ENCODE measurements around the gene ZNF488. TPM values are rescaled to one million over a fixed set of nuclear protein-coding genes. Genes with fewer than 3 reads are reported as not detected.

Gene ZNF488
- total RNA-seq, 5 donors from 2014 or later (not counting 1 experiment from before 2014, with no cell fraction given), result not detected

GRCh38 chr10:47339759-47340607 lies 44.1 kb downstream of the ZNF488 start:
- peaks cover 0 to 12% of the 10 kb centered on the region in 2 experiments for H3K27me3 ChIP-seq (replicated peaks in 1 of 2; ENCODE audit: control insufficient read depth in 2 of 2, extremely low read depth in 1 of 2, insufficient read depth in 2 of 2, low read length in 1 of 2)
- H3K36me3 ChIP-seq (ENCODE audit: control insufficient read depth in 2 of 2, extremely low read depth in 1 of 2, insufficient read depth in 1 of 2, low read length in 1 of 2), result no peaks in the 10 kb centered on the region
- H3K27ac Mint-ChIP-seq, result peak overlapping the region in 1 of 2 donors; percentile 3
- WGBS (ENCODE audit: insufficient coverage), result 72% methylated on average over 11 of the region's 15 CpGs
- H3K4me1 ChIP-seq (ENCODE audit: control insufficient read depth in 1 of 2, extremely low read depth in 1 of 2, insufficient read depth in 2 of 2, low read length in 2 of 2), result no peaks in the 10 kb centered on the region
- peak in 1 of 4 experiments; percentile 37 for ATAC-seq (replicated peaks in 1 of 4)
- no peak overlapping the region for H3K27ac ChIP-seq (ENCODE audit: low read length)
- H3K27me3 Mint-ChIP-seq, result peaks cover 13 to 24% of the 10 kb centered on the region in 2 donors
- H3K4me3 Mint-ChIP-seq, result no peak overlapping the region
- H3K4me3 ChIP-seq (ENCODE audit: control insufficient read depth in 1 of 2, extremely low read depth in 1 of 2, low read length in 1 of 2), result no peak overlapping the region
- DNase-seq, result peak in 1 of 35 experiments; percentile 3
- no peaks in the 10 kb centered on the region for H3K36me3 Mint-ChIP-seq
- ChIA-PET CTCF (interaction anchor here in 1 of 2 donors (1.0 to 1.6 kb wide), 4 partner anchors 28 to 316 kb away, joined by 3 to 9 read pairs (median 5); no protein-coding TSS in a partner anchor), POLR2A (no interaction called here)
- no peaks in the 10 kb centered on the region for H3K9me3 Mint-ChIP-seq
- H3K9me3 ChIP-seq, result no peaks in the 10 kb centered on the region
- peaks cover 0 to 3% (median 0%) of the 10 kb centered on the region in 3 donors for H3K4me1 Mint-ChIP-seq

DNA sequence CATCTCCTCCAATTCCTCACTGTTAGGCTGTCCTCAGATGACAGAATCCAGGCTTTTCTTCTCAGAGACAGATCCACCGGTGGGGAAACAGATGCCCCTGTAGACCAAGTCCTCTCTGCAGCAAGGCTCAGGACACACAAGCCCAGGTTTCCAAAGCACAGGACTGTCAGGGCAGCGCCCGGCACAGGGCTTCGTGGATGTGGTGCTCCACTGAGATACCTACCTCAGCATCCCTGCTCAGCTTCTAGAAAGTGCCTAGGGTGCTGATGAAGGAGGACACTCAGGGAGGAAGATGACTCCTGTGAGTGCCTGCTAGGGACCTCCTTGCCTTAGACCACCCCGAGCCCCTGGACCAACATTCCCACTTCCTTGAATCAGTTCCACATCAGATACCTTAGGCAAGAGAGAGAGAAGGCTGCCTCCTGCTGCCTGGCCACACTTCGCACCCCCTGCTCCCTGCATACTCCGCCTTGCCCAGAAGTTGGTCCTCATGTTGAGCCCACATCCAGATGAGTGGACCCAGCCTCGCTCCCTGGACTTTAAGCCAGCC lies 44.8 kb downstream of the ZNF488 start:
- H3K27ac ChIP-seq (ENCODE audit: low read length), result no peak overlapping the region
- no peaks in the 10 kb centered on the region for H3K4me1 ChIP-seq (ENCODE audit: control insufficient read depth in 1 of 2, extremely low read depth in 1 of 2, insufficient read depth in 2 of 2, low read length in 2 of 2)
- DNase-seq (no peak), ATAC-seq (replicated peaks in 1 of 4) (no peak)
- no peak overlapping the region for H3K4me3 ChIP-seq (ENCODE audit: control insufficient read depth in 1 of 2, extremely low read depth in 1 of 2, low read length in 1 of 2)
- H3K36me3 ChIP-seq (ENCODE audit: control insufficient read depth in 2 of 2, extremely low read depth in 1 of 2, insufficient read depth in 1 of 2, low read length in 1 of 2), result no peaks in the 10 kb centered on the region
- H3K4me1 Mint-ChIP-seq, result peaks cover 0 to 3% (median 0%) of the 10 kb centered on the region in 3 donors
- WGBS (ENCODE audit: insufficient coverage), result 73% methylated on average over 4 of the region's 8 CpGs
- H3K4me3 Mint-ChIP-seq, result no peak overlapping the region
- ChIA-PET CTCF (interaction anchor here in 1 of 2 donors (1.6 kb wide), 1 partner anchor 27 kb away, joined by 5 read pairs; no protein-coding TSS in a partner anchor), POLR2A (no interaction called here)
- H3K27me3 Mint-ChIP-seq, result peaks cover 13 to 24% of the 10 kb centered on the region in 2 donors
- no peaks in the 10 kb centered on the region for H3K36me3 Mint-ChIP-seq
- H3K27me3 ChIP-seq (replicated peaks in 1 of 2; ENCODE audit: control insufficient read depth in 2 of 2, extremely low read depth in 1 of 2, insufficient read depth in 2 of 2, low read length in 1 of 2), result peaks cover 0 to 16% of the 10 kb centered on the region in 2 experiments
- H3K27ac Mint-ChIP-seq, result no peak overlapping the region
- no peaks in the 10 kb centered on the region for H3K9me3 Mint-ChIP-seq
- no peaks in the 10 kb centered on the region for H3K9me3 ChIP-seq

DNA sequence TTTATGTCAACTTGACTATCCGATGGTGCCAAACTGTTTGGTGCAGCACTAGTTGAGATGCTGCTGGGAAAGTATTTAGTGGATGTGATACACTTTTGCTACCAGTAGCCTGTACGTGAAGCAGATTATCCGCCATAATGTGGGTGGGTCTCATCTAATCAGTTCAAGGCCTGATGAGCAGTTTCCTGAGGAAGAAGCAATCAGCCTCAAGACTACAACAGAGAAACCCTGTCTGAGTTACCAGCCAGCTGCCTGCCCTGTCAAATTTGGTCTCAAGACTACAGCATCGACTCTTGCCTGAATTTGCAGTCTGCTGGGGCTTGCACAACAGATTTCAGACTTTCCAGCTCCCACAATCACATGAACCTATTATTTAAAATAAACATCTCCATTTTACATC lies 46.8 kb downstream of the ZNF488 start:
- 71% methylated on average over 2 of the region's 4 CpGs for WGBS (ENCODE audit: insufficient coverage)
- no peaks in the 10 kb centered on the region for H3K36me3 ChIP-seq (ENCODE audit: control insufficient read depth in 2 of 2, extremely low read depth in 1 of 2, insufficient read depth in 1 of 2, low read length in 1 of 2)
- no peaks in the 10 kb centered on the region for H3K4me1 ChIP-seq (ENCODE audit: control insufficient read depth in 1 of 2, extremely low read depth in 1 of 2, insufficient read depth in 2 of 2, low read length in 2 of 2)
- H3K27ac Mint-ChIP-seq, result no peak overlapping the region
- DNase-seq (no peak), ATAC-seq (replicated peaks in 1 of 4) (no peak)
- H3K27ac ChIP-seq (ENCODE audit: low read length), result no peak overlapping the region
- no peaks in the 10 kb centered on the region for H3K9me3 ChIP-seq
- no peak overlapping the region for H3K4me3 ChIP-seq (ENCODE audit: control insufficient read depth in 1 of 2, extremely low read depth in 1 of 2, low read length in 1 of 2)
- H3K36me3 Mint-ChIP-seq, result no peaks in the 10 kb centered on the region
- H3K27me3 Mint-ChIP-seq, result peaks cover 19 to 24% of the 10 kb centered on the region in 2 donors
- CTCF ChIA-PET, result interaction anchor here in 1 of 2 donors (0.6 to 1.0 kb wide), 2 partner anchors 15 to 62 kb away, joined by 3 read pairs; no protein-coding TSS in a partner anchor
- POLR2A ChIA-PET, result interaction anchor here in 1 of 2 donors (0.5 kb wide), 1 partner anchor 313 kb away, joined by 5 read pairs; no protein-coding TSS in a partner anchor
- H3K4me1 Mint-ChIP-seq, result peaks cover 0 to 3% (median 0%) of the 10 kb centered on the region in 3 donors
- no peaks in the 10 kb centered on the region for H3K9me3 Mint-ChIP-seq
- peaks cover 0 to 16% of the 10 kb centered on the region in 2 experiments for H3K27me3 ChIP-seq (replicated peaks in 1 of 2; ENCODE audit: control insufficient read depth in 2 of 2, extremely low read depth in 1 of 2, insufficient read depth in 2 of 2, low read length in 1 of 2)
- H3K4me3 Mint-ChIP-seq, result no peak overlapping the region

GRCh38 chr10:47336387-47337134 lies 47.5 kb downstream of the ZNF488 start:
- POLR2A ChIA-PET, result interaction anchor here in 1 of 2 donors (0.5 kb wide), 1 partner anchor 312 kb away, joined by 5 read pairs; no protein-coding TSS in a partner anchor
- no peaks in the 10 kb centered on the region for H3K9me3 ChIP-seq
- ATAC-seq (replicated peaks in 1 of 4) (no peak), DNase-seq (no peak)
- Mint-ChIP-seq H3K36me3 (no peaks in the 10 kb centered on the region), H3K4me3 (no peak overlapping the region), H3K27ac (no peak overlapping the region), H3K4me1 (peaks cover 0 to 3% (median 0%) of the 10 kb centered on the region in 3 donors), H3K27me3 (peaks cover 19 to 24% of the 10 kb centered on the region in 2 donors), H3K9me3 (no peaks in the 10 kb centered on the region)
- H3K27me3 ChIP-seq (replicated peaks in 1 of 2; ENCODE audit: control insufficient read depth in 2 of 2, extremely low read depth in 1 of 2, insufficient read depth in 2 of 2, low read length in 1 of 2), result peaks cover 0 to 16% of the 10 kb centered on the region in 2 experiments
- H3K4me3 ChIP-seq (ENCODE audit: control insufficient read depth in 1 of 2, extremely low read depth in 1 of 2, low read length in 1 of 2), result no peak overlapping the region
- H3K27ac ChIP-seq (ENCODE audit: low read length), result no peak overlapping the region
- 89% methylated on average over 11 of the region's 15 CpGs for WGBS (ENCODE audit: insufficient coverage)
- no peaks in the 10 kb centered on the region for H3K36me3 ChIP-seq (ENCODE audit: control insufficient read depth in 2 of 2, extremely low read depth in 1 of 2, insufficient read depth in 1 of 2, low read length in 1 of 2)
- H3K4me1 ChIP-seq (ENCODE audit: control insufficient read depth in 1 of 2, extremely low read depth in 1 of 2, insufficient read depth in 2 of 2, low read length in 2 of 2), result no peaks in the 10 kb centered on the region
- CTCF ChIA-PET, result interaction anchor here in 1 of 2 donors (0.6 kb wide), 1 partner anchor 62 kb away, joined by 3 read pairs; no protein-coding TSS in a partner anchor

GRCh38 chr10:47335906-47336305 lies 48.2 kb downstream of the ZNF488 start:
- Mint-ChIP-seq H3K9me3 (no peaks in the 10 kb centered on the region), H3K4me1 (peaks cover 0 to 3% (median 0%) of the 10 kb centered on the region in 3 donors), H3K4me3 (no peak overlapping the region), H3K27ac (no peak overlapping the region), H3K27me3 (peaks cover 18 to 22% of the 10 kb centered on the region in 2 donors), H3K36me3 (no peaks in the 10 kb centered on the region)
- POLR2A ChIA-PET, result no interaction called here
- CTCF ChIA-PET, result no interaction called here
- DNase-seq (no peak), ATAC-seq (replicated peaks in 1 of 4) (no peak)
- WGBS (ENCODE audit: insufficient coverage), result 68% methylated on average over 3 of the region's 5 CpGs
- H3K27me3 ChIP-seq (replicated peaks in 1 of 2; ENCODE audit: control insufficient read depth in 2 of 2, extremely low read depth in 1 of 2, insufficient read depth in 2 of 2, low read length in 1 of 2), result peaks cover 0 to 16% of the 10 kb centered on the region in 2 experiments
- no peak overlapping the region for H3K4me3 ChIP-seq (ENCODE audit: control insufficient read depth in 1 of 2, extremely low read depth in 1 of 2, low read length in 1 of 2)
- H3K4me1 ChIP-seq (ENCODE audit: control insufficient read depth in 1 of 2, extremely low read depth in 1 of 2, insufficient read depth in 2 of 2, low read length in 2 of 2), result no peaks in the 10 kb centered on the region
- no peak overlapping the region for H3K27ac ChIP-seq (ENCODE audit: low read length)
- H3K9me3 ChIP-seq, result no peaks in the 10 kb centered on the region
- H3K36me3 ChIP-seq (ENCODE audit: control insufficient read depth in 2 of 2, extremely low read depth in 1 of 2, insufficient read depth in 1 of 2, low read length in 1 of 2), result no peaks in the 10 kb centered on the region
